ENCODE results near the gene GTPBP4. TPM values are rescaled to one million over a fixed set of nuclear protein-coding genes. Genes with fewer than 3 reads are reported as not detected.

The GTPBP4 gene
- total RNA-seq, 4 donors from 2014 or later = 16.0 to 31.5 (median 21.5) TPM

DNA sequence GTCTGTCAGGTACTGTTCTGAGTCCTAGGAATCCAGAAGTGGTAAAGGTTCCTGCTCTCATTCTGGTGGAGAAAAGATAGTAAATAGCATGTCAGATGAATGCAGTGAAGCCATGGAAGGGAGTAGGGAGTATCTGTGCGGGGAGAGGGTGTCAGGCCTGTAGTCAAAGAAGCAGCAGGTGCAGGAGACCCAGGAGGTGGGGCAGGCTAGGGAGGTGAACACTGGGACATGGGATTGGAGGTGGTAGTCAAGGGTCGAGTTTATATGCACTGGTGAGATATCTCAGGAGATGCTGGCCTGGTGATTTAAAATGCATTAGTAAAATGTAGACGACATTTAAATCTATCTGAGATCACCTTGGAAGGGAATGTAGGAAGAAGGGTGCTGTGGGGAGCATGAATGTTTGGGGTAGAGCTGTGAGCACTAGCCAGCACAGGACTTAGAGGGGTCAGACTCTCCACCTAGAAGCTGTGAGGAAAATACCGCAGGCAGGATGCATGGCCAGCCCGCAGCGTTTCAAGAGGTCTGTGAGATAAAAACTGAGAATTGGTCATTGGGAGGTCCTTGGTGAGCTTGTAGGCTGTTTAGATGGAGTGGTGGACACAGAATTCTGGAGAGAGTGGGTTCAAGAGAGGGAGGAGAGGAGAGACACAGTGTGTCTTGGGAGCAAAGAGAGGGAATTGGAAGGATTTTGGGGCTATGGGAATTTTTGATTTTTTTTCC, 6.8 kb downstream of the GTPBP4 start:
- Histone ChIP-seq H3K4me1 (peaks cover 0 to 13% (median 0%) of the 10 kb centered on the region in 3 donors), H3K4me3 (no peak overlapping the region), H3K27me3 (no peaks in the 10 kb centered on the region), H3K36me3 (peaks cover 0 to 79% of the 10 kb centered on the region in 2 donors), H3K27ac (no peak overlapping the region), H3K9me3 (no peaks in the 10 kb centered on the region)
- TF ChIP-seq EP300 (IDR thresholded peaks at IDR 0.05) = no peak
- TF ChIP-seq, protein P1, sequence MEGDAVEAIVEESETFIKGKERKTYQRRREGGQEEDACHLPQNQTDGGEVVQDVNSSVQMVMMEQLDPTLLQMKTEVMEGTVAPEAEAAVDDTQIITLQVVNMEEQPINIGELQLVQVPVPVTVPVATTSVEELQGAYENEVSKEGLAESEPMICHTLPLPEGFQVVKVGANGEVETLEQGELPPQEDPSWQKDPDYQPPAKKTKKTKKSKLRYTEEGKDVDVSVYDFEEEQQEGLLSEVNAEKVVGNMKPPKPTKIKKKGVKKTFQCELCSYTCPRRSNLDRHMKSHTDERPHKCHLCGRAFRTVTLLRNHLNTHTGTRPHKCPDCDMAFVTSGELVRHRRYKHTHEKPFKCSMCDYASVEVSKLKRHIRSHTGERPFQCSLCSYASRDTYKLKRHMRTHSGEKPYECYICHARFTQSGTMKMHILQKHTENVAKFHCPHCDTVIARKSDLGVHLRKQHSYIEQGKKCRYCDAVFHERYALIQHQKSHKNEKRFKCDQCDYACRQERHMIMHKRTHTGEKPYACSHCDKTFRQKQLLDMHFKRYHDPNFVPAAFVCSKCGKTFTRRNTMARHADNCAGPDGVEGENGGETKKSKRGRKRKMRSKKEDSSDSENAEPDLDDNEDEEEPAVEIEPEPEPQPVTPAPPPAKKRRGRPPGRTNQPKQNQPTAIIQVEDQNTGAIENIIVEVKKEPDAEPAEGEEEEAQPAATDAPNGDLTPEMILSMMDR (IDR thresholded peaks at IDR 0.05) = no peak
- no peak for TF ChIP-seq POLR2A (IDR thresholded peaks at IDR 0.05)
- no peak for TF ChIP-seq POLR2AphosphoS5 (IDR thresholded peaks at IDR 0.05)
- ATAC-seq = no peak
- 85 to 91% methylated on average over 6 of the region's 6 CpGs for WGBS, 2 donors (ENCODE audit: low coverage in 1 of 2)

DNA sequence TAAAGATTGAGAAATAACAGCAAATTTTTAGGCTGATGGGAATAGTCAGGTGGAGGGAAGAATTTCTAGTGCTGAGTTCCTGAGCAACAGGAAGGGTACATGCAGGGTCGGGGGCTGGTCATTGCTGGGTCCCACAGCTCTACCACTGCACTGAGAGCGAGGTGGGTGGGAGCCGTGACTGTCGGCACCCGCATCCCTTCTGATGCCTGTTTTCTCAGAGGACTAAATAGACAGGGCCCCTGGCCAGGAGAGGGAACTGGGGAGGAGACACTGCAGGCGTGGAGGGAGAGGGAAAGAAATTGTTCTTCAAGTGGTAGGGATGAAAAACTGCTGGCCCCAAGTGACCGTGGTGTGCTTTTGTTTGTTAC, 7.3 kb downstream of the GTPBP4 start:
- no peak overlapping the region for H3K4me3 ChIP-seq
- peaks cover 0 to 8% (median 0%) of the 10 kb centered on the region in 3 donors for H3K4me1 ChIP-seq
- WGBS, 2 donors (ENCODE audit: low coverage in 1 of 2) = 85 to 90% methylated on average over 2 to 3 of the region's 7 CpGs
- TF ChIP-seq, protein P1 (IDR thresholded peaks at IDR 0.05) = no peak
- no peak for TF ChIP-seq POLR2A (IDR thresholded peaks at IDR 0.05)
- TF ChIP-seq EP300 (IDR thresholded peaks at IDR 0.05) = no peak
- no peak for TF ChIP-seq POLR2AphosphoS5 (IDR thresholded peaks at IDR 0.05)
- no peak for ATAC-seq
- H3K36me3 ChIP-seq = peaks cover 0 to 85% of the 10 kb centered on the region in 2 donors
- H3K27me3 ChIP-seq = no peaks in the 10 kb centered on the region
- H3K9me3 ChIP-seq = no peaks in the 10 kb centered on the region
- H3K27ac ChIP-seq = no peak overlapping the region

DNA sequence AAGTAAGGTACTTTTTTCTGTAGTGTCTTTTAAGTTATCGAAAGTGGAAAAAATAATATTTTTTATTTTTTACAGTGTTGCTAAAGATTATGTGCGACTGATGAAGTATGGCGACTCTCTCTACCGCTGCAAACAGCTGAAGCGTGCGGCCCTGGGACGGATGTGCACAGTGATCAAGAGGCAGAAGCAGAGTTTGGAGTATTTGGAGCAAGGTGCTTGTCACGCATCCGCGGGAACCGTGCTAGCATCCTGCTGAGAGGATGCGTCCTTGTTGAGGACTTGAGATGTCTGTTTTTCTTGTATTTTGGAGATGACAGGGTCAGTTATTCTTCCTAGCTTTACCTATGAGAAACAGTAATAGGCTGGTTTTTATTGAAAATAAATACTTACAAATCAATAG, 7.8 kb downstream of the GTPBP4 start:
- 94 to 98% methylated on average over 12 of the region's 12 CpGs for WGBS, 2 donors (ENCODE audit: low coverage in 1 of 2)

DNA sequence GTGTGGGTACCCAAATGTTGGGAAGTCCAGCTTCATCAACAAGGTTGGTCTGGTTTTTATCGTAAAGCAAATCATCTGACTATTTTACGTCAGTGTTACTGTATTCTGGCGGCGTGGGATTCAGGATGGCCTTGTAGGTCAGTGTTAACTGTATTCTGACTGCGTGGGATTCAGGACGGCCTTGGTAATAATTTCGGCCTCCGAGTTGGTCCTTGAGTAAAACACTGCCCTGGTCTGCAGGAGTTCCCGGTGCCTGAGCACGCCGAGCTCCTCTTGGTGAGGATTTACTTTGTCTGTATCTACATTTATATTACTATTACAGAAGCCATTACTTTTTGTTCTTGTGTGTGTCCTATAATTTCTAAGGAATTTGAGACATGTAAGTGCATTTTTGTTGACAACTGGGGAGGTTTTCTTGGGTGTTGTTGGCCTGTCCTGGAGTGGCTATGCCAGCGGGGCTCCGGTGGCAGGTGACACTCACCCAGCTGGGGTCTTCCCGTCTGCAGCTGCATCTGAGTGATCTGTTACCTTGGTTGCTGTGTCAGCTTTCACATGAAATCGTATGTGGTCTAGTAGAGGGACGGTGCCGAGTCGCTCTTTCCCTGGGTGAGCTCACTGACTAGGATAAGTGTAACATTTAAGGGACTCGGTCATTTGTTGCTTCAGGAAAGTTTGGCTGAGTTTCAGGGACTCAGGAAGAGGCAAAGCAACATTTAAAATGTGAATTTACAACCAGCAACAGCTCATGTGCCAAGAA, 9.2 kb downstream of the GTPBP4 start:
- 89 to 90% methylated on average over 13 to 19 of the region's 19 CpGs for WGBS, 2 donors (ENCODE audit: low coverage in 1 of 2)
- Histone ChIP-seq H3K4me3 (no peak overlapping the region), H3K27ac (no peak overlapping the region), H3K27me3 (no peaks in the 10 kb centered on the region), H3K36me3 (peaks cover 0 to 100% of the 10 kb centered on the region in 2 donors), H3K4me1 (no peaks in the 10 kb centered on the region), H3K9me3 (peaks cover 0 to 8% (median 0%) of the 10 kb centered on the region in 3 donors)
- no peak for ATAC-seq
- TF ChIP-seq POLR2AphosphoS5 (IDR thresholded peaks at IDR 0.05) = no peak
- no peak for TF ChIP-seq POLR2A (IDR thresholded peaks at IDR 0.05)
- TF ChIP-seq, protein P1 (IDR thresholded peaks at IDR 0.05) = no peak
- TF ChIP-seq EP300 (IDR thresholded peaks at IDR 0.05) = no peak

More for the DNA sequence above, 7.8 kb downstream of the GTPBP4 start:
- no peak for ATAC-seq
- Histone ChIP-seq H3K4me3 (no peak overlapping the region), H3K9me3 (no peaks in the 10 kb centered on the region), H3K4me1 (peaks cover 0 to 3% (median 0%) of the 10 kb centered on the region in 3 donors), H3K36me3 (peaks cover 0 to 90% of the 10 kb centered on the region in 2 donors), H3K27ac (no peak overlapping the region), H3K27me3 (no peaks in the 10 kb centered on the region)
- TF ChIP-seq POLR2A (IDR thresholded peaks at IDR 0.05) (no peak), POLR2AphosphoS5 (IDR thresholded peaks at IDR 0.05) (no peak), EP300 (IDR thresholded peaks at IDR 0.05) (no peak)
- TF ChIP-seq, protein P1 (IDR thresholded peaks at IDR 0.05) = no peak

Data from gastroesophageal sphincter (tissue), 4 donors.